Endodermal cell (in vitro differentiated cells): ENCODE data around the gene ZNHIT6. TPM values are rescaled to one million over a fixed set of nuclear protein-coding genes. Genes with fewer than 3 reads are reported as not detected.

Experiments used
- DNase-seq: peaks from one replicate; pipeline ENCODE4 v3.0.0-alpha.2; 2017
- H3K27ac ChIP-seq: 2 replicates; pipeline ENCODE4 v1.5.1; 2013; ENCODE audit warnings: mild to moderate bottlenecking, low read depth, low read length, moderate library complexity
- H3K27me3 ChIP-seq: 2 replicates; pipeline ENCODE4 v1.6.1; 2013; ENCODE audit warnings: mild to moderate bottlenecking, low read length, moderate library complexity; ENCODE audit not compliant: insufficient read depth, control insufficient read depth, poor library complexity, severe bottlenecking
- H3K36me3 ChIP-seq: 2 replicates; pipeline ENCODE4 v1.7.0; 2013; ENCODE audit warnings: mild to moderate bottlenecking, low read length, moderate library complexity; ENCODE audit not compliant: control insufficient read depth, insufficient read depth
- H3K4me1 ChIP-seq: one replicate; pipeline ENCODE4 v1.7.0; 2013; ENCODE audit warnings: low read length; ENCODE audit not compliant: control insufficient read depth, insufficient read depth
- H3K4me3 ChIP-seq: 2 replicates; pipeline ENCODE4 v1.5.1; 2013; ENCODE audit warnings: mild to moderate bottlenecking, low read length, moderate library complexity
- H3K9ac ChIP-seq: 2 replicates; pipeline ENCODE4 v1.6.1; 2013; ENCODE audit warnings: mild to moderate bottlenecking, low read length, moderate library complexity; ENCODE audit not compliant: poor library complexity, severe bottlenecking; ENCODE audit errors: extremely low read depth
- H3K9me3 ChIP-seq: 2 replicates; pipeline ENCODE4 v1.6.1; 2013; ENCODE audit warnings: mild to moderate bottlenecking, low read length, moderate library complexity; ENCODE audit not compliant: control insufficient read depth
- H3K27ac Mint-ChIP-seq: 2 replicates; pipeline ENCODE4 v1.8.0; 2020; ENCODE audit warnings: mixed read lengths
- H3K27me3 Mint-ChIP-seq: 2 replicates; pipeline ENCODE4 v1.8.0; 2021; ENCODE audit warnings: mild to moderate bottlenecking, mixed read lengths; ENCODE audit not compliant: insufficient read depth
- H3K36me3 Mint-ChIP-seq: 2 replicates; pipeline ENCODE4 v1.8.0; 2020; ENCODE audit warnings: low read depth, mixed read lengths
- H3K4me1 Mint-ChIP-seq: 2 replicates; pipeline ENCODE4 v1.8.0; 2020; ENCODE audit warnings: mixed read lengths
- H3K4me3 Mint-ChIP-seq: 2 replicates; pipeline ENCODE4 v1.8.0; 2020; ENCODE audit warnings: mild to moderate bottlenecking, moderate library complexity, mixed read lengths
- H3K9me3 Mint-ChIP-seq: 2 replicates; pipeline ENCODE4 v1.8.0; 2020; ENCODE audit warnings: mild to moderate bottlenecking, mixed read lengths
- WGBS, 2 experiments: methylation state at CpG; one replicate each; pipeline versions ENCODE4 v1.1.5 to v1.1.7; 2013; ENCODE audit warnings: missing lambda C conversion rate in 2 of 2, mixed read lengths in 1 of 2; ENCODE audit not compliant: insufficient coverage in 1 of 2, insufficient read length in 1 of 2; 5-methylcytosine and 5-hydroxymethylcytosine counted together
- total RNA-seq, 2 donors: library from RNA; stranded (reverse); fragmentation: NEBNext Ultra II Directional in 1 of 2; extraction: Animal tissue kit (Norgen Biotek cat#: 25700) in 1 of 2; gene quantifications; 2 replicates in 1 of 2; 3 replicates in 1 of 2; pipeline ENCODE4 v1.2.1, GENCODE V29; 2021
- TF ChIP-seq, protein P1 (sequence below): fragments of 200-600 bp; sonication (generic); conservative IDR thresholded peaks from 2 replicates; pipeline ENCODE4 v1.5.0; 2021; ENCODE audit warnings: antibody characterized with exemption, mild to moderate bottlenecking

Gene ZNHIT6
- total RNA-seq, 2 donors from 2014 or later = 11.3 to 12.4 TPM

DNA sequence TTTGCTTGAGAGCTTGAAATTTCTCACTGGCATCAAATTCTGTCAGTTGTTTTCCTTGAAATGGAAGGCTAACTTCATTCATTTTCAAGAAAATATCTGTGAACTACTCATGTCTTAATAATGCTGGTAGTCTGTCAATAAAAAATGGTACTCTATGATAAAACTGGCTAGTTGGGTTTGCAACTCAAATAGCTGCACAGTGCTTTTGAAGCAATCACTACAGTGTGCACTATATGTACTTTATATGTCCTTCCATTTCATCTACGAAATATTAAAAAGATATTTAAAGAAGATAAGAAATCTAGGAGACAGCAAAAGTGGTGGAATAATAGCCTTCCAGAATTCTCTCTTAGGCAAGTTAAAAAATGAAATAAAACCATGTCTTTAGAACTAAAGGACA, 39.9 kb upstream of the ZNHIT6 start:
- no peak for DNase-seq
- Mint-ChIP-seq H3K27me3 (no peaks in the 10 kb centered on the region), H3K36me3 (no peaks in the 10 kb centered on the region), H3K9me3 (peaks cover 5% of the 10 kb centered on the region), H3K4me3 (no peak overlapping the region), H3K27ac (no peak overlapping the region), H3K4me1 (peaks cover 3% of the 10 kb centered on the region)
- Histone ChIP-seq H3K27me3 (no peaks in the 10 kb centered on the region), H3K9me3 (peaks cover 8% of the 10 kb centered on the region), H3K36me3 (no peaks in the 10 kb centered on the region), H3K27ac (no peak overlapping the region), H3K4me3 (no peak overlapping the region), H3K4me1 (no peaks in the 10 kb centered on the region), H3K9ac (no peak overlapping the region)
- TF ChIP-seq, protein P1, sequence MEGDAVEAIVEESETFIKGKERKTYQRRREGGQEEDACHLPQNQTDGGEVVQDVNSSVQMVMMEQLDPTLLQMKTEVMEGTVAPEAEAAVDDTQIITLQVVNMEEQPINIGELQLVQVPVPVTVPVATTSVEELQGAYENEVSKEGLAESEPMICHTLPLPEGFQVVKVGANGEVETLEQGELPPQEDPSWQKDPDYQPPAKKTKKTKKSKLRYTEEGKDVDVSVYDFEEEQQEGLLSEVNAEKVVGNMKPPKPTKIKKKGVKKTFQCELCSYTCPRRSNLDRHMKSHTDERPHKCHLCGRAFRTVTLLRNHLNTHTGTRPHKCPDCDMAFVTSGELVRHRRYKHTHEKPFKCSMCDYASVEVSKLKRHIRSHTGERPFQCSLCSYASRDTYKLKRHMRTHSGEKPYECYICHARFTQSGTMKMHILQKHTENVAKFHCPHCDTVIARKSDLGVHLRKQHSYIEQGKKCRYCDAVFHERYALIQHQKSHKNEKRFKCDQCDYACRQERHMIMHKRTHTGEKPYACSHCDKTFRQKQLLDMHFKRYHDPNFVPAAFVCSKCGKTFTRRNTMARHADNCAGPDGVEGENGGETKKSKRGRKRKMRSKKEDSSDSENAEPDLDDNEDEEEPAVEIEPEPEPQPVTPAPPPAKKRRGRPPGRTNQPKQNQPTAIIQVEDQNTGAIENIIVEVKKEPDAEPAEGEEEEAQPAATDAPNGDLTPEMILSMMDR = no peak
- no CpG with 5 or more reads among the region's 1 CpG for WGBS, 2 experiments

DNA sequence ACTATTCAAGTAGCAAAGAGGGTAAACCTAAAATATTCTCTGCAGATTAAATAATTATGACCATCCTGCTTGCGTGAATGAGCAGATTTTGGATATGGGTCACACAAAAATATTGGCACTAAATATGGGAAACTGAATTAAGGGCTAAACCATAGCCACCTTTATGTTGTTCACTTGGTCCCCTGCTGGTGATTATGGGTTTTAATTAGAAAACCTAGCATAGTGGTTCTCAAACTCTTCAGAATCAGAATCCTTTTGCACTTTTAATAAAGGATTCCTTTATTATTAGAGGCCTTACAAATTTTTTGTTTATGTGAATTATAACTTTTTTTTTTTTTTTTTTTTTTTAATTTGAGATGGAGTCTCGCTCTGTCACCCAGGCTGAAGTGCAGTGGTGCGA, 38.5 kb upstream of the ZNHIT6 start:
- H3K36me3 ChIP-seq = no peaks in the 10 kb centered on the region
- H3K27ac Mint-ChIP-seq = no peak overlapping the region
- H3K9me3 ChIP-seq = peaks cover 19% of the 10 kb centered on the region
- no peak overlapping the region for H3K4me3 ChIP-seq
- no peak for DNase-seq
- H3K9me3 Mint-ChIP-seq = peaks cover 17% of the 10 kb centered on the region
- H3K27me3 ChIP-seq = no peaks in the 10 kb centered on the region
- no peak overlapping the region for H3K27ac ChIP-seq
- no peaks in the 10 kb centered on the region for H3K27me3 Mint-ChIP-seq
- H3K4me3 Mint-ChIP-seq = no peak overlapping the region
- no peaks in the 10 kb centered on the region for H3K36me3 Mint-ChIP-seq
- H3K4me1 ChIP-seq = no peaks in the 10 kb centered on the region
- no peak overlapping the region for H3K9ac ChIP-seq
- H3K4me1 Mint-ChIP-seq = peaks cover 5% of the 10 kb centered on the region
- TF ChIP-seq, protein P1 = peak; percentile 52
- WGBS, 2 experiments = 90 to 91% methylated on average over 2 to 3 of the region's 3 CpGs

DNA sequence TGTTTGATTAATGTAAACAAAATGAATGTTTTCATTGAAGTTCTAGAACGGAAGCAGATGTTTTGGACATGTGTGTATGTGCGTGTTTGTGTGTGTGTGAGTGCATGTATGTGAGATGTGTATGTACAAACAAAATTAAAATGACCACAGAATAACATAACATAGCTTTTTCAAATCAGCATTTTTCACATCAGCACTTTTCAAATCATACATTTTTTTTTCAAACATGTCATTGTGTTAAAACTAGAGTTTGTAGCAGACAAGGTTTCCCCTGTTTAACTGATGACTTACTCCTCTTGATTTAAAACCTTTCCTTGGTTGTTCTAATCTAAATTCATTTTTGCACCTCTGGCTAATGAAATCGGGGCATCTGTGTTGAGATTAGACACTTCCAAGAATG, 35.6 kb upstream of the ZNHIT6 start:
- H3K4me3 ChIP-seq = no peak overlapping the region
- TF ChIP-seq, protein P1 = no peak
- Mint-ChIP-seq H3K4me3 (no peak overlapping the region), H3K27me3 (no peaks in the 10 kb centered on the region), H3K4me1 (peaks cover 10% of the 10 kb centered on the region), H3K27ac (no peak overlapping the region), H3K9me3 (peaks cover 39% of the 10 kb centered on the region), H3K36me3 (peaks cover 4% of the 10 kb centered on the region)
- no peak overlapping the region for H3K9ac ChIP-seq
- H3K27ac ChIP-seq = no peak overlapping the region
- peaks cover 43% of the 10 kb centered on the region for H3K9me3 ChIP-seq
- no peaks in the 10 kb centered on the region for H3K4me1 ChIP-seq
- 80 to 90% methylated on average over 1 to 3 of the region's 3 CpGs for WGBS, 2 experiments
- H3K36me3 ChIP-seq = no peaks in the 10 kb centered on the region
- H3K27me3 ChIP-seq = no peaks in the 10 kb centered on the region
- DNase-seq = no peak
